HEK293 (cell line): ENCODE measurements around the gene PALS2.

Experiments
- CTCF ChIA-PET: fragments of 350-600 bp; formaldehyde crosslinking; extraction: SDS; loops from one replicate; lab custom pipeline; 2021; ENCODE audit warnings: antibody characterized with exemption; lab: Yijun Ruan, JAX
- POLR2A ChIA-PET: fragments of 300-600 bp; formaldehyde crosslinking; extraction: SDS; loops from one replicate; lab custom pipeline; 2020; ENCODE audit warnings: antibody characterized with exemption, inconsistent platforms; lab: Yijun Ruan, JAX
- H3K27ac ChIP-seq: fragments of 200-500 bp; sonication (Bioruptor generic); 2 replicates; pipeline ENCODE4 v1.5.1; 2014; ENCODE audit warnings: low read depth, low read length, control low read depth, inconsistent platforms; ENCODE audit errors: extremely low read depth
- H3K36me3 ChIP-seq, 2 experiments: fragments of 200-500 bp in 1 of 2; sonication (Bioruptor generic) in 1 of 2; 1 replicate in 1 of 2; 2 replicates in 1 of 2; pipeline ENCODE4 v1.5.1; 2014 to 2017; ENCODE audit warnings: inconsistent platforms in 2 of 2, low read length in 2 of 2; ENCODE audit not compliant: control insufficient read depth in 2 of 2, insufficient read depth in 1 of 2
- H3K4me1 ChIP-seq: fragments of 200-500 bp; sonication (Bioruptor generic); 2 replicates; pipeline ENCODE4 v1.5.1; 2014; ENCODE audit warnings: mild to moderate bottlenecking, low read length, inconsistent platforms; ENCODE audit not compliant: control insufficient read depth, insufficient read depth
- H3K4me3 ChIP-seq: 2 replicates; pipeline ENCODE4 v1.5.1; 2011; ENCODE audit warnings: low read depth, mild to moderate bottlenecking, control low read depth, low read length, moderate library complexity
- H3K9me3 ChIP-seq: fragments of 200-500 bp; sonication (Bioruptor generic); 2 replicates; pipeline ENCODE4 v1.5.1; 2014; ENCODE audit warnings: low read depth, low read length, inconsistent platforms; ENCODE audit not compliant: control insufficient read depth, insufficient read depth
- HOXA7 ChIP-seq: sonication (generic); formaldehyde crosslinking; IDR thresholded peaks from 2 replicates; pipeline ENCODE4 v1.8.1; 2022; ENCODE audit warnings: missing genetic modification reagents, borderline replicate concordance
- KLF16 ChIP-seq: fragments of 450-650 bp; formaldehyde crosslinking; IDR thresholded peaks from 2 replicates; pipeline ENCODE4 v1.5.1; 2017; ENCODE audit warnings: missing biosample characterization, missing genetic modification characterization
- KLF7 ChIP-seq: fragments of 450-650 bp; formaldehyde crosslinking; IDR thresholded peaks from 2 replicates; pipeline ENCODE4 v1.5.1; 2016; ENCODE audit warnings: missing biosample characterization, missing genetic modification characterization, borderline replicate concordance
- OSR2 ChIP-seq: fragments of 450-650 bp; formaldehyde crosslinking; IDR thresholded peaks from 2 replicates; pipeline ENCODE4 v1.5.1; 2016; ENCODE audit warnings: missing biosample characterization, missing genetic modification characterization
- ZNF121 ChIP-seq: fragments of 450-650 bp; formaldehyde crosslinking; IDR thresholded peaks from 2 replicates; pipeline ENCODE4 v1.5.1; 2016; ENCODE audit warnings: missing biosample characterization, missing genetic modification characterization
- ZNF16 ChIP-seq: fragments of 450-650 bp; formaldehyde crosslinking; IDR thresholded peaks from 2 replicates; pipeline ENCODE4 v1.5.1; 2016; ENCODE audit warnings: low read depth, missing biosample characterization, missing genetic modification characterization
- ZNF2 ChIP-seq: fragments of 450-650 bp; formaldehyde crosslinking; IDR thresholded peaks from 2 replicates; pipeline ENCODE4 v1.5.1; 2016; ENCODE audit warnings: missing biosample characterization, missing genetic modification characterization
- ZNF202 ChIP-seq: fragments of 450-650 bp; formaldehyde crosslinking; IDR thresholded peaks from 2 replicates; pipeline ENCODE4 v1.5.1; 2016; ENCODE audit warnings: missing biosample characterization, missing genetic modification characterization, borderline replicate concordance
- ZNF266 ChIP-seq: fragments of 450-650 bp; formaldehyde crosslinking; IDR thresholded peaks from 2 replicates; pipeline ENCODE4 v1.5.1; 2016; ENCODE audit warnings: missing biosample characterization, missing genetic modification characterization, low read depth
- ZNF274 ChIP-seq, 2 experiments: fragments of 200-500 bp in 1 of 2; fragments of 450-650 bp in 1 of 2; sonication (Bioruptor generic) in 1 of 2; formaldehyde crosslinking in 1 of 2; IDR thresholded peaks; 2 replicates each; pipeline versions ENCODE4 v1.5.1 to v1.6.1; 2014 to 2016; ENCODE audit warnings: borderline replicate concordance in 1 of 2, inconsistent platforms in 1 of 2, low read length in 1 of 2, missing biosample characterization in 1 of 2, missing genetic modification characterization in 1 of 2
- ZNF324 ChIP-seq: fragments of 450-650 bp; formaldehyde crosslinking; IDR thresholded peaks from 2 replicates; pipeline ENCODE4 v1.5.1; 2016; ENCODE audit warnings: missing biosample characterization, missing genetic modification characterization
- ZNF341 ChIP-seq: fragments of 450-650 bp; formaldehyde crosslinking; IDR thresholded peaks from 2 replicates; pipeline ENCODE4; 2016; ENCODE audit warnings: low read depth, missing biosample characterization, missing genetic modification characterization
- ZNF37A ChIP-seq: fragments of 450-650 bp; IDR thresholded peaks from 2 replicates; pipeline ENCODE4 v1.5.1; 2018; ENCODE audit warnings: missing biosample characterization, missing genetic modification characterization
- ZNF394 ChIP-seq: fragments of 450-650 bp; formaldehyde crosslinking; IDR thresholded peaks from 2 replicates; pipeline ENCODE4 v1.5.1; 2016; ENCODE audit warnings: missing biosample characterization, missing genetic modification characterization, mild to moderate bottlenecking, moderate library complexity, borderline replicate concordance
- ZNF404 ChIP-seq: fragments of 450-650 bp; formaldehyde crosslinking; IDR thresholded peaks from 2 replicates; pipeline ENCODE4 v1.5.1; 2017; ENCODE audit warnings: missing biosample characterization, missing genetic modification characterization
- ZNF521 ChIP-seq: fragments of 450-650 bp; formaldehyde crosslinking; IDR thresholded peaks from 2 replicates; pipeline ENCODE4 v1.5.1; 2017; ENCODE audit warnings: missing biosample characterization, mild to moderate bottlenecking, missing genetic modification characterization
- ZNF549 ChIP-seq: fragments of 450-650 bp; IDR thresholded peaks from 2 replicates; pipeline ENCODE4 v1.5.1; 2018; ENCODE audit warnings: missing biosample characterization, missing genetic modification characterization, mild to moderate bottlenecking, inconsistent platforms, moderate library complexity
- ZNF610 ChIP-seq: fragments of 450-650 bp; formaldehyde crosslinking; IDR thresholded peaks from 2 replicates; pipeline ENCODE4 v1.5.1; 2016; ENCODE audit warnings: missing biosample characterization, missing genetic modification characterization, borderline replicate concordance
- ZNF624 ChIP-seq: fragments of 450-650 bp; formaldehyde crosslinking; IDR thresholded peaks from 2 replicates; pipeline ENCODE4 v1.5.1; 2017; ENCODE audit warnings: missing biosample characterization, missing genetic modification characterization
- ZNF670 ChIP-seq: fragments of 450-650 bp; formaldehyde crosslinking; IDR thresholded peaks from 2 replicates; pipeline ENCODE4 v1.5.1; 2016; ENCODE audit warnings: missing biosample characterization, missing genetic modification characterization, low read depth
- ZNF701 ChIP-seq: fragments of 450-650 bp; formaldehyde crosslinking; IDR thresholded peaks from 2 replicates; pipeline ENCODE4 v1.5.1; 2016; ENCODE audit warnings: missing biosample characterization, missing genetic modification characterization
- ZNF747 ChIP-seq: fragments of 450-650 bp; formaldehyde crosslinking; IDR thresholded peaks from 2 replicates; pipeline ENCODE4 v1.5.1; 2016; ENCODE audit warnings: missing biosample characterization, missing genetic modification characterization
- ZSCAN16 ChIP-seq: fragments of 450-650 bp; formaldehyde crosslinking; IDR thresholded peaks from 2 replicates; pipeline ENCODE4 v1.5.1; 2016; ENCODE audit warnings: missing biosample characterization, missing genetic modification characterization
- TF ChIP-seq, protein P1 (sequence below): sonication (generic); formaldehyde crosslinking; IDR thresholded peaks from 2 replicates; pipeline ENCODE4 v1.8.1; 2022; ENCODE audit warnings: mild to moderate bottlenecking, moderate library complexity, missing genetic modification reagents
- TF ChIP-seq, protein P2 (sequence below): fragments of 450-650 bp; formaldehyde crosslinking; IDR thresholded peaks from 2 replicates; pipeline ENCODE4 v1.5.1; 2016; ENCODE audit warnings: missing biosample characterization, missing genetic modification characterization
- TF ChIP-seq, protein P3 (sequence below): fragments of 450-650 bp; formaldehyde crosslinking; IDR thresholded peaks from 2 replicates; pipeline ENCODE4 v1.5.1; 2016; ENCODE audit warnings: missing biosample characterization, missing genetic modification characterization, borderline replicate concordance
- TF ChIP-seq, protein P4 (sequence below): fragments of 450-650 bp; formaldehyde crosslinking; optimal IDR thresholded peaks from 2 replicates; pipeline ENCODE3; 2016; ENCODE audit warnings: missing biosample characterization, mild to moderate bottlenecking, missing genetic modification characterization
- TF ChIP-seq, protein P5 (sequence below): fragments of 450-650 bp; formaldehyde crosslinking; IDR thresholded peaks from 2 replicates; pipeline ENCODE4 v1.5.1; 2016; ENCODE audit warnings: missing biosample characterization, missing genetic modification characterization

PALS2 gene

DNA sequence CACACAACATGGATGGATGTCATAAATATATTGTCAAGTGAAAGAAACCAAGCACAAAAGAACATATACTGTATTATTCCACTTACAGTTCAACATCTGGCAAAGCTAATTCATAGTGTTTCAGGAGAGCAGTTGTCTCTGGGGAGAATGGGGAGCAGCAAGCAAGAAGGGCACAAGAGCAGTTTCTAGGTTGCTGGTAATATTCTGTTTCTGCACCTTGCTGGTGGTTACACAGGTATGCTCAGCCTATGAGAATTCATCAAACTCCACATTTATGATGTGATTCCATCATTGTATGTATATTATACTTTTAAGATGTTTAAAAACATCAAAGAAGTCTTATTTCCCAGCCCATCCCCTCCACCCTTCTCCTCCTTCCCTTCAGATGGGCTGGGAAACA lies 18.1 kb upstream of the PALS2 start (continued):
- TF ChIP-seq KLF16 (tag by site-specific recombination) (no peak), ZNF624 (tag by site-specific recombination) (no peak)

DNA sequence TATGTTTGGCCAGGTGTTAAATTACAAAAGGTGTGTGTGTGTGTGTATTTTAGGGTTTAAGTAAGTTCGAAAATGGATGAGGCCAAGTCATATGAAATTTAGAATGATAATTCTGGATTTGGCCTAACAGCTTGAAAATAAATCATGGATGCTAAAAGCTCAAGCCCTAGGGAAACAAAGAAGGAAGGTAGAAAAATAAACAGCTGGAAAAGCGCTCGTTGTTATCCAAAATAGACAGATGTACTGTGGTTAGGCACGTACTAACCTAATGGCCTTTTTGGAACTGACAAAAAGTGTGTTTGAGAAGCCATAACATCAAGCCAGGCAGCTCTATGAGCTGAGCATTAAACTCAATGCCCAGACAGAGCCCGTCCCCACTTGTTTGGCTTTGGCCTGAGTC lies 17.5 kb upstream of the PALS2 start:
- no peak overlapping the region for H3K27ac ChIP-seq
- H3K4me1 ChIP-seq, result no peaks in the 10 kb centered on the region
- ChIA-PET CTCF (no interaction called here), POLR2A (no interaction called here)
- H3K36me3 ChIP-seq, result no peaks in the 10 kb centered on the region
- H3K9me3 ChIP-seq, result no peaks in the 10 kb centered on the region
- TF ChIP-seq, protein P1, sequence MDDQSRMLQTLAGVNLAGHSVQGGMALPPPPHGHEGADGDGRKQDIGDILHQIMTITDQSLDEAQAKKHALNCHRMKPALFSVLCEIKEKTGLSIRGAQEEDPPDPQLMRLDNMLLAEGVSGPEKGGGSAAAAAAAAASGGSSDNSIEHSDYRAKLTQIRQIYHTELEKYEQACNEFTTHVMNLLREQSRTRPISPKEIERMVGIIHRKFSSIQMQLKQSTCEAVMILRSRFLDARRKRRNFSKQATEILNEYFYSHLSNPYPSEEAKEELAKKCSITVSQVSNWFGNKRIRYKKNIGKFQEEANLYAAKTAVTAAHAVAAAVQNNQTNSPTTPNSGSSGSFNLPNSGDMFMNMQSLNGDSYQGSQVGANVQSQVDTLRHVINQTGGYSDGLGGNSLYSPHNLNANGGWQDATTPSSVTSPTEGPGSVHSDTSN (CRISPR knock-in tag), result no peak
- TF ChIP-seq HOXA7 (CRISPR knock-in tag), result no peak
- TF ChIP-seq ZNF37A, result no peak
- TF ChIP-seq ZNF274 (IDR thresholded peaks at IDR 0.05; ENCODE audit: low read length), result no peak
- no peak for TF ChIP-seq ZNF274 (tag by site-specific recombination; IDR thresholded peaks at IDR 0.05; ENCODE audit: borderline replicate concordance)
- TF ChIP-seq, protein P2, sequence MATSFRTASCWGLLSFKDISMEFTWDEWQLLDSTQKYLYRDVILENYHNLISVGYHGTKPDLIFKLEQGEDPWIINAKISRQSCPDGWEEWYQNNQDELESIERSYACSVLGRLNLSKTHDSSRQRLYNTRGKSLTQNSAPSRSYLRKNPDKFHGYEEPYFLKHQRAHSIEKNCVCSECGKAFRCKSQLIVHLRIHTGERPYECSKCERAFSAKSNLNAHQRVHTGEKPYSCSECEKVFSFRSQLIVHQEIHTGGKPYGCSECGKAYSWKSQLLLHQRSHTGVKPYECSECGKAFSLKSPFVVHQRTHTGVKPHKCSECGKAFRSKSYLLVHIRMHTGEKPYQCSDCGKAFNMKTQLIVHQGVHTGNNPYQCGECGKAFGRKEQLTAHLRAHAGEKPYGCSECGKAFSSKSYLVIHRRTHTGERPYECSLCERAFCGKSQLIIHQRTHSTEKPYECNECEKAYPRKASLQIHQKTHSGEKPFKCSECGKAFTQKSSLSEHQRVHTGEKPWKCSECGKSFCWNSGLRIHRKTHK (tag by site-specific recombination), result no peak
- TF ChIP-seq KLF7 (tag by site-specific recombination), result no peak
- TF ChIP-seq ZNF202 (tag by site-specific recombination), result no peak
- no peak for TF ChIP-seq ZSCAN16
- TF ChIP-seq ZNF404 (tag by site-specific recombination), result no peak
- no peak for TF ChIP-seq ZNF2 (tag by site-specific recombination)
- no peak for TF ChIP-seq ZNF121 (tag by site-specific recombination)
- TF ChIP-seq, protein P3, sequence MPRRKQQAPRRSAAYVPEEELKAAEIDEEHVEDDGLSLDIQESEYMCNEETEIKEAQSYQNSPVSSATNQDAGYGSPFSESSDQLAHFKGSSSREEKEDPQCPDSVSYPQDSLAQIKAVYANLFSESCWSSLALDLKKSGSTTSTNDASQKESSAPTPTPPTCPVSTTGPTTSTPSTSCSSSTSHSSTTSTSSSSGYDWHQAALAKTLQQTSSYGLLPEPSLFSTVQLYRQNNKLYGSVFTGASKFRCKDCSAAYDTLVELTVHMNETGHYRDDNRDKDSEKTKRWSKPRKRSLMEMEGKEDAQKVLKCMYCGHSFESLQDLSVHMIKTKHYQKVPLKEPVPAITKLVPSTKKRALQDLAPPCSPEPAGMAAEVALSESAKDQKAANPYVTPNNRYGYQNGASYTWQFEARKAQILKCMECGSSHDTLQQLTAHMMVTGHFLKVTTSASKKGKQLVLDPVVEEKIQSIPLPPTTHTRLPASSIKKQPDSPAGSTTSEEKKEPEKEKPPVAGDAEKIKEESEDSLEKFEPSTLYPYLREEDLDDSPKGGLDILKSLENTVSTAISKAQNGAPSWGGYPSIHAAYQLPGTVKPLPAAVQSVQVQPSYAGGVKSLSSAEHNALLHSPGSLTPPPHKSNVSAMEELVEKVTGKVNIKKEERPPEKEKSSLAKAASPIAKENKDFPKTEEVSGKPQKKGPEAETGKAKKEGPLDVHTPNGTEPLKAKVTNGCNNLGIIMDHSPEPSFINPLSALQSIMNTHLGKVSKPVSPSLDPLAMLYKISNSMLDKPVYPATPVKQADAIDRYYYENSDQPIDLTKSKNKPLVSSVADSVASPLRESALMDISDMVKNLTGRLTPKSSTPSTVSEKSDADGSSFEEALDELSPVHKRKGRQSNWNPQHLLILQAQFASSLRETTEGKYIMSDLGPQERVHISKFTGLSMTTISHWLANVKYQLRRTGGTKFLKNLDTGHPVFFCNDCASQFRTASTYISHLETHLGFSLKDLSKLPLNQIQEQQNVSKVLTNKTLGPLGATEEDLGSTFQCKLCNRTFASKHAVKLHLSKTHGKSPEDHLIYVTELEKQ (tag by site-specific recombination), result no peak
- TF ChIP-seq, protein P4, sequence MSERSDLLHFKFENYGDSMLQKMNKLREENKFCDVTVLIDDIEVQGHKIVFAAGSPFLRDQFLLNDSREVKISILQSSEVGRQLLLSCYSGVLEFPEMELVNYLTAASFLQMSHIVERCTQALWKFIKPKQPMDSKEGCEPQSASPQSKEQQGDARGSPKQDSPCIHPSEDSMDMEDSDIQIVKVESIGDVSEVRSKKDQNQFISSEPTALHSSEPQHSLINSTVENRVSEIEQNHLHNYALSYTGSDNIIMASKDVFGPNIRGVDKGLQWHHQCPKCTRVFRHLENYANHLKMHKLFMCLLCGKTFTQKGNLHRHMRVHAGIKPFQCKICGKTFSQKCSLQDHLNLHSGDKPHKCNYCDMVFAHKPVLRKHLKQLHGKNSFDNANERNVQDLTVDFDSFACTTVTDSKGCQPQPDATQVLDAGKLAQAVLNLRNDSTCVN (tag by site-specific recombination), result no peak
- no peak for TF ChIP-seq OSR2
- no peak for TF ChIP-seq ZNF701 (tag by site-specific recombination)
- no peak overlapping the region for H3K4me3 ChIP-seq

DNA sequence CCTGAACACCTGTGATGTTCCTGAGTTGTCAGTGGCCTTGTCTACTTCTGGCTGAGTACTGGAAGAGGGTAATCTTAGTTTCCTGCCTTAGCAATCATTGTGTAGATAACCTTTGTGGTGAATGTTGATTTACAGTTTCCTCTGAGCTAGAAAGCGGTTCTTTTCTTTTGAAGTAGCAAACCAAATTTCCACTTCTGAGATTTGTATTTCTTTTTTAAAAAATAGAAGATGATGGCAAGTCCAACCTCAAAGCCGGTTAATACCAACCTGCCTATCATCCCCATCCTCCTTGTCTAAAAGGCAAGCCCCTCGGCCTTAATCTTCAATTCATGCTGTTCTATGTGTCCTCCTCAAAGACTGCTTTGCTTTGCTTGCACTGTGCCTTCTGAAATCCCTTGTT lies 12.5 kb upstream of the PALS2 start:
- ChIA-PET POLR2A (no interaction called here), CTCF (no interaction called here)
- no peak overlapping the region for H3K4me3 ChIP-seq
- H3K9me3 ChIP-seq, result no peaks in the 10 kb centered on the region
- H3K27ac ChIP-seq, result no peak overlapping the region
- H3K36me3 ChIP-seq, result no peaks in the 10 kb centered on the region
- no peaks in the 10 kb centered on the region for H3K4me1 ChIP-seq
- TF ChIP-seq ZNF324, result no peak
- no peak for TF ChIP-seq ZNF266
- TF ChIP-seq ZNF341 (tag by site-specific recombination), result no peak
- TF ChIP-seq ZNF394 (tag by site-specific recombination), result no peak
- TF ChIP-seq ZNF549, result no peak
- no peak for TF ChIP-seq ZNF670
- TF ChIP-seq, protein P5, sequence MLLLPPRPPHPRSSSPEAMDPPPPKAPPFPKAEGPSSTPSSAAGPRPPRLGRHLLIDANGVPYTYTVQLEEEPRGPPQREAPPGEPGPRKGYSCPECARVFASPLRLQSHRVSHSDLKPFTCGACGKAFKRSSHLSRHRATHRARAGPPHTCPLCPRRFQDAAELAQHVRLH, result no peak
- no peak for TF ChIP-seq ZNF16 (tag by site-specific recombination)
- no peak for TF ChIP-seq ZNF747
- no peak for TF ChIP-seq ZNF610 (tag by site-specific recombination)
- TF ChIP-seq ZNF521 (tag by site-specific recombination), result no peak
